ENCODE results near the gene POU2F3.
A peak's percentile ranks its signal among the peaks of the same experiment; 100 is the strongest.

POU2F3 gene

GRCh38 chr11:120219938-120220746 is 19.8 kb upstream of the POU2F3 start:
- Histone ChIP-seq H3K36me3 (ENCODE audit: control insufficient read depth in 1 of 2, insufficient read depth in 2 of 2, low read length in 2 of 2) (no peaks in the 10 kb centered on the region), H3K4me3 (ENCODE audit: low read depth in 1 of 2, low read length in 2 of 2) (no peak overlapping the region), H3K4me1 (ENCODE audit: control insufficient read depth in 1 of 2, insufficient read depth in 2 of 2, low read length in 2 of 2) (peaks cover 38 to 68% of the 10 kb centered on the region in 2 donors), H3K27me3 (ENCODE audit: low read depth, low read length) (no peaks in the 10 kb centered on the region), H3K27ac (ENCODE audit: low read length) (peak overlapping the region; percentile 47), H3K9me3 (ENCODE audit: control insufficient read depth in 1 of 2, low read length in 2 of 2) (no peaks in the 10 kb centered on the region)

DNA sequence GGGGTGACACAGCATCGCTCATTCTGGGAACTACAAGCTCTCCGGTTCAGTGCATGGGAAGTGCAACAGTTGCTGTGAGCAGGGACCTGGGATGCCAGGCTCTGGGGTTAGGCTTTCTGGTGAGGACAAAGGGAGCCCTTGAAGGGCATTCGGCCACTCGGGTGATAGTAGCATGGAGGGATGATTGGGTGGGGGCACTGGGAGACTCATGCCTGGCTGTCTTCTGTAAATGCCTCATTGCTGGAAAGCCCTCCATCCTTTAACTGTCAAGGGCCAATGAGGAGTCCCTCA is 19.2 kb upstream of the POU2F3 start:
- Histone ChIP-seq H3K36me3 (ENCODE audit: control insufficient read depth in 1 of 2, insufficient read depth in 2 of 2, low read length in 2 of 2) (no peaks in the 10 kb centered on the region), H3K27me3 (ENCODE audit: low read depth, low read length) (no peaks in the 10 kb centered on the region), H3K4me1 (ENCODE audit: control insufficient read depth in 1 of 2, insufficient read depth in 2 of 2, low read length in 2 of 2) (peaks cover 33 to 68% of the 10 kb centered on the region in 2 donors), H3K4me3 (ENCODE audit: low read depth in 1 of 2, low read length in 2 of 2) (no peak overlapping the region), H3K9me3 (ENCODE audit: control insufficient read depth in 1 of 2, low read length in 2 of 2) (no peaks in the 10 kb centered on the region), H3K27ac (ENCODE audit: low read length) (peak overlapping the region; percentile 47)

DNA sequence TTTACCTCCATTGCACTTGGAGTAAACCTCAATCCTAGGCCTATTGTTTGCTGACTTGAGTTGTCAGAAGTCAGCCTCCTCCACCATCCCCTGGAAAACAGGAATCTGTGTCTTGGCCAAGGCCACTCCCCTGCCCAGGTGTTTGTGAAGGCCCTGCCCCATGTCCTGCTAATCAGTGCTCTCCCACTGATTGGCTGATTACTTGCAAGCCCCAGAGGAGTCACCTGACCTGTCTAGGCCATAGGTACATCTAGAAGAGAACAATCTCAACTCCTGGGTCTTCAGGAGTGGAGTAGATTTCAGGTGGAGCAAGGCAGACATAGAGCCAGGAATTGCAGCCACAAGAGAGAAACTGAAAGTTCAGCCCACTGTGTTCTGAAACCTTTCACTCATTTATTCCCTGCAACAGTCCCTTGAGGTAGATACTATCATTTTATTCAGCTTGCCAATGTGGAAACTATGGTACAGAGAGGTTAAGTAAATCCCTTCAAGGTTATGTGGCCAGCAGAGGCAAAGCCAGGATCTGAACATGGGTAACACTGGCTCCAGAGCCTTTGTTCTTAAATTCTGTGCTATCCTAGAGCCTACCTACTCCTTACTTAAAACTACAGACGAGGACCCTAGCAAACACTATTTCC is 18.7 kb upstream of the POU2F3 start:
- Histone ChIP-seq H3K4me3 (ENCODE audit: low read depth in 1 of 2, low read length in 2 of 2) (no peak overlapping the region), H3K27me3 (ENCODE audit: low read depth, low read length) (no peaks in the 10 kb centered on the region), H3K9me3 (ENCODE audit: control insufficient read depth in 1 of 2, low read length in 2 of 2) (no peaks in the 10 kb centered on the region), H3K4me1 (ENCODE audit: control insufficient read depth in 1 of 2, insufficient read depth in 2 of 2, low read length in 2 of 2) (peaks cover 28 to 68% of the 10 kb centered on the region in 2 donors), H3K27ac (ENCODE audit: low read length) (peak overlapping the region; percentile 47), H3K36me3 (ENCODE audit: control insufficient read depth in 1 of 2, insufficient read depth in 2 of 2, low read length in 2 of 2) (peaks cover 0 to under 1% of the 10 kb centered on the region in 2 donors)

- H3K4me3 ChIP-seq (ENCODE audit: low read depth in 1 of 2, low read length in 2 of 2), result no peak overlapping the region
- H3K27ac ChIP-seq (ENCODE audit: low read length), result no peak overlapping the region
- no peaks in the 10 kb centered on the region for H3K27me3 ChIP-seq (ENCODE audit: low read depth, low read length)
- H3K36me3 ChIP-seq (ENCODE audit: control insufficient read depth in 1 of 2, insufficient read depth in 2 of 2, low read length in 2 of 2), result peaks cover 0 to 4% of the 10 kb centered on the region in 2 donors
- H3K4me1 ChIP-seq (ENCODE audit: control insufficient read depth in 1 of 2, insufficient read depth in 2 of 2, low read length in 2 of 2), result peaks cover 21 to 51% of the 10 kb centered on the region in 2 donors
- H3K9me3 ChIP-seq (ENCODE audit: control insufficient read depth in 1 of 2, low read length in 2 of 2), result no peaks in the 10 kb centered on the region
Measured at GRCh38 chr11:120222916-120223315, 17.0 kb upstream of the POU2F3 start.

DNA sequence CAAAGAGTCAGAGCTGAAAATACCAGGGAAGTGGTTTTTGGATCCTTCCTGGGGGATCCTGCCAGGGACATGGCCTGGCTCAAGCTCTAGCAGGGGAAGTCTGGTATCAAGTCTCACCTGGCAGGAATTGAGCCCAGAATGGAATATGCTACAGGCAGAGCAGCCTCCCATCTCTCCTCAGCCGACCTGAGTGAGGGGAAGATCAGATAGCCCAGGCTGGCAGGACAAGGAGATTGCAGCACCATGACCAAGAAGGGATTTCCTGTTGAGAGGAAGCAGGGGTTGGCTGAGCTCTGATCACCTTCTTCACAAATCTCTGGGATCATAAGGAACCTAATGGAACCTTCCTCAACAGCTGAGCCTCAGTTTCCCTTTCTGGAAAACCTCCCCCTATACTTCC is 16.1 kb upstream of the POU2F3 start:
- Histone ChIP-seq H3K4me3 (ENCODE audit: low read depth in 1 of 2, low read length in 2 of 2) (no peak overlapping the region), H3K27me3 (ENCODE audit: low read depth, low read length) (no peaks in the 10 kb centered on the region), H3K36me3 (ENCODE audit: control insufficient read depth in 1 of 2, insufficient read depth in 2 of 2, low read length in 2 of 2) (peaks cover 0 to 4% of the 10 kb centered on the region in 2 donors), H3K4me1 (ENCODE audit: control insufficient read depth in 1 of 2, insufficient read depth in 2 of 2, low read length in 2 of 2) (peaks cover 21 to 43% of the 10 kb centered on the region in 2 donors), H3K27ac (ENCODE audit: low read length) (peak overlapping the region; percentile 11), H3K9me3 (ENCODE audit: control insufficient read depth in 1 of 2, low read length in 2 of 2) (no peaks in the 10 kb centered on the region)

DNA sequence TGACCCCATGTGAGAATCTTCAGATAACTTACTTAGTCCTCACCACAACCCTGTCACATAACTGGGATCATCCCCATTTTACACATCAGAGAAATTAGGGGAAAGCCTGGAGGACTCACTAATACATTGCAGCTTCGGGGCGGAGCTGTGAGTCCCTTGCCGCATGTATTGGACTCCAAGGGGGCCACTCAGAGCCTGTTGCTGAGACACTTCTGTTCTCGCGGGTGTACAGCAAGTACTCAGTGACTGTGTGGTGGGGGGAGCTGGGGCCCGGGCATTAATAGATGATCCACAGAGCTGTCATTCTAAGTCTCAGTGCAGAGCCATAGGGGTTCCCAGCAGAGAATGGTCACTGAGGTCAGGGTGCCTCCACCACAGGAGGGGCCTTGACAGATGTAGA is 15.6 kb upstream of the POU2F3 start:
- Histone ChIP-seq H3K36me3 (ENCODE audit: control insufficient read depth in 1 of 2, insufficient read depth in 2 of 2, low read length in 2 of 2) (peaks cover 0 to 4% of the 10 kb centered on the region in 2 donors), H3K27me3 (ENCODE audit: low read depth, low read length) (no peaks in the 10 kb centered on the region), H3K4me1 (ENCODE audit: control insufficient read depth in 1 of 2, insufficient read depth in 2 of 2, low read length in 2 of 2) (peaks cover 21 to 42% of the 10 kb centered on the region in 2 donors), H3K9me3 (ENCODE audit: control insufficient read depth in 1 of 2, low read length in 2 of 2) (no peaks in the 10 kb centered on the region), H3K4me3 (ENCODE audit: low read depth in 1 of 2, low read length in 2 of 2) (no peak overlapping the region), H3K27ac (ENCODE audit: low read length) (peak overlapping the region; percentile 13)

DNA sequence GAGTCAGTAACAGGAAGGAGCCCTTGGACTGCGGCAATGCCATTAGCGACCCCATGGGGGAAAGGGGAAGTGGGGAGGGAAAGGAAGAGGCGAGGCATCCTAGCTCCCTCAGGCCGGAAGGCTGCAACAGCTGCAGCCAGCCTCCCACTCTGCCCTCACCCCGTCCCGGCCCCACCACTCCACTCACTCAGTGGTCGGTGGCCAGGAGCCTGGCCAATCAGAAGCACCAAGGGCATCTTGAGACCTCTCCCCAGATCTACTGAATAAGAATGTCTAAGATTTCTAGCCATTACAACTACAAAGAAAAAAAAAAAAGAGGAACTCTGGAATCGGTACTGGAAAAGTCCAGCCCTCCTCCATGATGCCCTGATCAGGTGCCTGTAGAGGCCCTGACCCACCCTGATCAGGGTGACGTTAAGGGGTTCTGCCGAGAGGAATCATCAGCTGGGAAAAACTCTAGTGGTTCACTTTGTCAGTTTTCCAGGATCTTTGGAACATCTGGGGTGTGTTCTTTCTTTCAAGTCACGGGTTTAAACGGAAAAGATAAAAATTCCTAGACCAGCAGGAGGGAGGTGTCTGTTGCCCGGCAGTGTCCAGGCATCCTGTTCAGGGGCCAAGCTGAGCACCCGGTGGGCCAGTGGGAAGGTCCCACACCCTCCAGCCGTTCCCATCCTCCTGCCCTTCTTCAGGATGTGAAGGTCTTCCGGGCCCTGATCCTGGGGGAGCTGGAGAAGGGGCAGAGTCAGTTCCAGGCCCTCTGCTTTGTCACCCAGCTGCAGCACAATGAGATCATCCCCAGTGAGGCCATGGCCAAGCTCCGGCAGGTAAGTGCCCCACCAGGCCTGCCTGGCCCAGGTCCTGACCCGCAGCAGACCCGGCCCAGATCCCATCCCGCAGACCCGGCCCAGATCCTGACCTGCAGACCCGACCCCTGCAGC is 14.7 kb upstream of the POU2F3 start:
- peaks cover 0 to 4% of the 10 kb centered on the region in 2 donors for H3K36me3 ChIP-seq (ENCODE audit: control insufficient read depth in 1 of 2, insufficient read depth in 2 of 2, low read length in 2 of 2)
- peaks cover 17 to 38% of the 10 kb centered on the region in 2 donors for H3K4me1 ChIP-seq (ENCODE audit: control insufficient read depth in 1 of 2, insufficient read depth in 2 of 2, low read length in 2 of 2)
- H3K27ac ChIP-seq (ENCODE audit: low read length), result peak overlapping the region; percentile 13
- H3K27me3 ChIP-seq (ENCODE audit: low read depth, low read length), result no peaks in the 10 kb centered on the region
- no peaks in the 10 kb centered on the region for H3K9me3 ChIP-seq (ENCODE audit: control insufficient read depth in 1 of 2, low read length in 2 of 2)
- H3K4me3 ChIP-seq (ENCODE audit: low read depth in 1 of 2, low read length in 2 of 2), result no peak overlapping the region

DNA sequence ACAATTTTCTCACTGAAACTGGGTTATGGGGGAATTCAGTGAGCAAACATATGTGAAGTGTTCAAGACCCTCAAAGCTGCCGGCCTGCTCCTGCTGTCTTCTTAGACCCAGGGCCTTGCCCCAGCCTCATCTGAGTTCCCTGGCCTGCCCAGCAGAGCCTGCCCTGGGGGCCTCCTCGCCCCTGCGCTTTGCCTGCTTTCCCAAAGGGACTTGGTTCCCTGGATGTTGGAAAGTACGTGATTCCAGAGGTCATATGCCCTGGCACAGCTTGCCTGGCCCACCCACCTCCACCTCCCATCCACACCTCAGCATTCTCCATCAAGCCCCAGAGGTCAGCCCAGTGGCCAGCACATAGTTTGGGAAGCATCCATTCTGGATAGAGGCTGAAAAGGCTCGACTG is 13.7 kb upstream of the POU2F3 start:
- H3K36me3 ChIP-seq (ENCODE audit: control insufficient read depth in 1 of 2, insufficient read depth in 2 of 2, low read length in 2 of 2), result peaks cover 0 to 4% of the 10 kb centered on the region in 2 donors
- no peaks in the 10 kb centered on the region for H3K27me3 ChIP-seq (ENCODE audit: low read depth, low read length)
- H3K4me1 ChIP-seq (ENCODE audit: control insufficient read depth in 1 of 2, insufficient read depth in 2 of 2, low read length in 2 of 2), result peaks cover 7 to 28% of the 10 kb centered on the region in 2 donors
- H3K9me3 ChIP-seq (ENCODE audit: control insufficient read depth in 1 of 2, low read length in 2 of 2), result no peaks in the 10 kb centered on the region
- peak overlapping the region; percentile 0 for H3K27ac ChIP-seq (ENCODE audit: low read length)
- H3K4me3 ChIP-seq (ENCODE audit: low read depth in 1 of 2, low read length in 2 of 2), result no peak overlapping the region

- no peak overlapping the region for H3K4me3 ChIP-seq (ENCODE audit: low read depth in 1 of 2, low read length in 2 of 2)
- H3K9me3 ChIP-seq (ENCODE audit: control insufficient read depth in 1 of 2, low read length in 2 of 2), result no peaks in the 10 kb centered on the region
- H3K27ac ChIP-seq (ENCODE audit: low read length), result no peak overlapping the region
- peaks cover 0 to 4% of the 10 kb centered on the region in 2 donors for H3K36me3 ChIP-seq (ENCODE audit: control insufficient read depth in 1 of 2, insufficient read depth in 2 of 2, low read length in 2 of 2)
- no peaks in the 10 kb centered on the region for H3K27me3 ChIP-seq (ENCODE audit: low read depth, low read length)
- peaks cover 3 to 25% of the 10 kb centered on the region in 2 donors for H3K4me1 ChIP-seq (ENCODE audit: control insufficient read depth in 1 of 2, insufficient read depth in 2 of 2, low read length in 2 of 2)
Measured at GRCh38 chr11:120226714-120227113, 13.2 kb upstream of the POU2F3 start.

DNA sequence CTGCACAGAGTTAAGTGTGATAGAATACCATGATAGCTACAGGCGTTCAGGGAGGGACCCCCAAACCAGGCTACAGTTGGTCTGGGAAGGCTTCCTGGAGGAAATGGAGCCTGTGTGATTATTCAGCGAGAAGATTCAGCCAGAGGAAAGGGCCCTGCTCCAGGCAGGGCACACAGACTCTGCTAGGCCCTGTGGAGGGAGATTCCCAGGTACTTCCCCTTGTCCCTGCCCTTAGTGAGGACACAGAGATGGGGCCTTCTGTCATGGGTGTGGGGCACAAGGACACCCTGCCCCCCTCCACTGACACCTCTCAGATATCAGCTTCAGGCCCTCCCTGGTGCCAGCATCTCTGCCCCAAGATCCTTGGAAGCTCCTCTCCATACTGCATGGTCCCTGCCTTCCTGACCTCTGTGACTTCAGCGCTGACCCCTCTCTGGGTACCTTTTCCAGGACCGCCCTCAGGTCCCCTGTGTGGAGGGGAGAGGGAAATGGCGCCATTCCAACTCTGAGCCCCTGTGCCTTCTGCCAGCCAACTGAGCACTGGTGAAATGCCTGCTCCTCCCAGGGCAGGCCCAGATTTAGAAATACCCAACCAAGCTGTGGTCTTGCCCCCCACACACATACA is 12.6 kb upstream of the POU2F3 start:
- no peak overlapping the region for H3K27ac ChIP-seq (ENCODE audit: low read length)
- no peaks in the 10 kb centered on the region for H3K9me3 ChIP-seq (ENCODE audit: control insufficient read depth in 1 of 2, low read length in 2 of 2)
- H3K36me3 ChIP-seq (ENCODE audit: control insufficient read depth in 1 of 2, insufficient read depth in 2 of 2, low read length in 2 of 2), result peaks cover 0 to 4% of the 10 kb centered on the region in 2 donors
- H3K27me3 ChIP-seq (ENCODE audit: low read depth, low read length), result no peaks in the 10 kb centered on the region
- no peak overlapping the region for H3K4me3 ChIP-seq (ENCODE audit: low read depth in 1 of 2, low read length in 2 of 2)
- peaks cover 0 to 25% of the 10 kb centered on the region in 2 donors for H3K4me1 ChIP-seq (ENCODE audit: control insufficient read depth in 1 of 2, insufficient read depth in 2 of 2, low read length in 2 of 2)
